ENCODE data around the gene LARP1.
"Not testable (repeated sequence)": the region's sequence is repeated elsewhere in the genome, so short reads cannot be mapped to it uniquely, and the experiment has no call there.

- TF ChIP-seq CTCF, POLR2A, EP300 (IDR thresholded peaks at IDR 0.05): not testable (repeated sequence)
These were observed 4.7 kb downstream of the LARP1 start for GRCh38 chr5:154759868-154760267.
